ENCODE results near the gene DQX1. TPM values are rescaled to one million over a fixed set of nuclear protein-coding genes. Genes with fewer than 3 reads are reported as not detected.

The DQX1 gene
- total and polyA plus RNA-seq, 2 experiments from 2014 or later = 0.32 to 0.52 TPM

GRCh38 chr2:74524005-74524404 lies 2.0 kb downstream of the DQX1 start:
- Histone ChIP-seq H3K27ac (ENCODE audit: low read depth) (no peak overlapping the region), H4K20me1 (replicated peaks; ENCODE audit: insufficient read depth) (peaks cover 9% of the 10 kb centered on the region; the same call in 1 of the 2 replicates), H3K4me3 (no peak overlapping the region), H3K36me3 (ENCODE audit: insufficient read depth) (peaks cover 11% of the 10 kb centered on the region), H3K4me2 (no peak overlapping the region), H3K27me3 (ENCODE audit: insufficient read depth) (peaks cover 42% of the 10 kb centered on the region), H3F3A (replicated peaks; ENCODE audit: low read depth) (0 out of 2 replicates have a peak, but pooled peaks cover 10% of the 10 kb centered on the region), H3K9me2 (ENCODE audit: insufficient read depth) (no peaks in the 10 kb centered on the region), H3K79me2 (replicated peaks; ENCODE audit: insufficient read depth) (peaks cover 15% of the 10 kb centered on the region), H2AFZ (no peak overlapping the region), H3K4me1 (ENCODE audit: insufficient read depth) (peaks cover 7% of the 10 kb centered on the region; the same call in 1 of the 2 replicates)
- no peak overlapping the region for H3K27ac Mint-ChIP-seq
- no peak for TF ChIP-seq EZH2 (IDR thresholded peaks at IDR 0.05; ENCODE audit: low read depth, unreplicated experiment)
- no peak for TF ChIP-seq POLR2AphosphoS5 (IDR thresholded peaks at IDR 0.05; ENCODE audit: low read depth)
- no peak for TF ChIP-seq ZNF114 (CRISPR knock-in tag; IDR thresholded peaks at IDR 0.05)
- TF ChIP-seq JUNB (IDR thresholded peaks at IDR 0.05; ENCODE audit: unreplicated experiment) = no peak
- TF ChIP-seq EZH2phosphoT487 (IDR thresholded peaks at IDR 0.05; ENCODE audit: unreplicated experiment) = no peak
- no peak for TF ChIP-seq ZNF331 (CRISPR knock-in tag; IDR thresholded peaks at IDR 0.05; ENCODE audit: low read depth)
- TF ChIP-seq ZNF462 (CRISPR knock-in tag; IDR thresholded peaks at IDR 0.05) = no peak
- TF ChIP-seq, protein P1, sequence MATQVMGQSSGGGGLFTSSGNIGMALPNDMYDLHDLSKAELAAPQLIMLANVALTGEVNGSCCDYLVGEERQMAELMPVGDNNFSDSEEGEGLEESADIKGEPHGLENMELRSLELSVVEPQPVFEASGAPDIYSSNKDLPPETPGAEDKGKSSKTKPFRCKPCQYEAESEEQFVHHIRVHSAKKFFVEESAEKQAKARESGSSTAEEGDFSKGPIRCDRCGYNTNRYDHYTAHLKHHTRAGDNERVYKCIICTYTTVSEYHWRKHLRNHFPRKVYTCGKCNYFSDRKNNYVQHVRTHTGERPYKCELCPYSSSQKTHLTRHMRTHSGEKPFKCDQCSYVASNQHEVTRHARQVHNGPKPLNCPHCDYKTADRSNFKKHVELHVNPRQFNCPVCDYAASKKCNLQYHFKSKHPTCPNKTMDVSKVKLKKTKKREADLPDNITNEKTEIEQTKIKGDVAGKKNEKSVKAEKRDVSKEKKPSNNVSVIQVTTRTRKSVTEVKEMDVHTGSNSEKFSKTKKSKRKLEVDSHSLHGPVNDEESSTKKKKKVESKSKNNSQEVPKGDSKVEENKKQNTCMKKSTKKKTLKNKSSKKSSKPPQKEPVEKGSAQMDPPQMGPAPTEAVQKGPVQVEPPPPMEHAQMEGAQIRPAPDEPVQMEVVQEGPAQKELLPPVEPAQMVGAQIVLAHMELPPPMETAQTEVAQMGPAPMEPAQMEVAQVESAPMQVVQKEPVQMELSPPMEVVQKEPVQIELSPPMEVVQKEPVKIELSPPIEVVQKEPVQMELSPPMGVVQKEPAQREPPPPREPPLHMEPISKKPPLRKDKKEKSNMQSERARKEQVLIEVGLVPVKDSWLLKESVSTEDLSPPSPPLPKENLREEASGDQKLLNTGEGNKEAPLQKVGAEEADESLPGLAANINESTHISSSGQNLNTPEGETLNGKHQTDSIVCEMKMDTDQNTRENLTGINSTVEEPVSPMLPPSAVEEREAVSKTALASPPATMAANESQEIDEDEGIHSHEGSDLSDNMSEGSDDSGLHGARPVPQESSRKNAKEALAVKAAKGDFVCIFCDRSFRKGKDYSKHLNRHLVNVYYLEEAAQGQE (IDR thresholded peaks at IDR 0.05; ENCODE audit: unreplicated experiment) = no peak
- TF ChIP-seq, protein P2, sequence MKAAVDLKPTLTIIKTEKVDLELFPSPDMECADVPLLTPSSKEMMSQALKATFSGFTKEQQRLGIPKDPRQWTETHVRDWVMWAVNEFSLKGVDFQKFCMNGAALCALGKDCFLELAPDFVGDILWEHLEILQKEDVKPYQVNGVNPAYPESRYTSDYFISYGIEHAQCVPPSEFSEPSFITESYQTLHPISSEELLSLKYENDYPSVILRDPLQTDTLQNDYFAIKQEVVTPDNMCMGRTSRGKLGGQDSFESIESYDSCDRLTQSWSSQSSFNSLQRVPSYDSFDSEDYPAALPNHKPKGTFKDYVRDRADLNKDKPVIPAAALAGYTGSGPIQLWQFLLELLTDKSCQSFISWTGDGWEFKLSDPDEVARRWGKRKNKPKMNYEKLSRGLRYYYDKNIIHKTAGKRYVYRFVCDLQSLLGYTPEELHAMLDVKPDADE (IDR thresholded peaks at IDR 0.05) = no peak
- TF ChIP-seq STAT1 (IDR thresholded peaks at IDR 0.05; ENCODE audit: unreplicated experiment) = no peak
- TF ChIP-seq CTCF (conservative IDR thresholded peaks at IDR 0.05; ENCODE audit: low read depth in 2 of 2) = no peak
- TF ChIP-seq CREB1 (CRISPR knock-in tag; IDR thresholded peaks at IDR 0.05; ENCODE audit: low read depth) = no peak
- no peak for TF ChIP-seq NANOG (IDR thresholded peaks at IDR 0.05; ENCODE audit: borderline replicate concordance)
- peaks cover 36% of the 10 kb centered on the region for H3K27me3 Mint-ChIP-seq (ENCODE audit: insufficient read depth, low read depth, poor library complexity)
- no peak overlapping the region for H3K4me3 Mint-ChIP-seq
- DNase-seq (ENCODE audit: low spot score) = no peak
- no peak for ATAC-seq
- no peaks in the 10 kb centered on the region for H3K9me3 Mint-ChIP-seq
- peaks cover 29% of the 10 kb centered on the region for H3K36me3 Mint-ChIP-seq (ENCODE audit: low read depth)
- peaks cover 13% of the 10 kb centered on the region for H3K4me1 Mint-ChIP-seq

All from GM23338 (cell line).